GM18517 (cell line): ENCODE data around the gene TSPAN15.

ENCODE experiments used
- ATAC-seq: cut with Tn5 transposase; IDR thresholded peaks from one replicate; pipeline ENCODE4 v1.9.1; 2021; ENCODE audit warnings: mild to moderate bottlenecking, moderate library complexity; ENCODE audit not compliant: unreplicated experiment

Gene TSPAN15

DNA sequence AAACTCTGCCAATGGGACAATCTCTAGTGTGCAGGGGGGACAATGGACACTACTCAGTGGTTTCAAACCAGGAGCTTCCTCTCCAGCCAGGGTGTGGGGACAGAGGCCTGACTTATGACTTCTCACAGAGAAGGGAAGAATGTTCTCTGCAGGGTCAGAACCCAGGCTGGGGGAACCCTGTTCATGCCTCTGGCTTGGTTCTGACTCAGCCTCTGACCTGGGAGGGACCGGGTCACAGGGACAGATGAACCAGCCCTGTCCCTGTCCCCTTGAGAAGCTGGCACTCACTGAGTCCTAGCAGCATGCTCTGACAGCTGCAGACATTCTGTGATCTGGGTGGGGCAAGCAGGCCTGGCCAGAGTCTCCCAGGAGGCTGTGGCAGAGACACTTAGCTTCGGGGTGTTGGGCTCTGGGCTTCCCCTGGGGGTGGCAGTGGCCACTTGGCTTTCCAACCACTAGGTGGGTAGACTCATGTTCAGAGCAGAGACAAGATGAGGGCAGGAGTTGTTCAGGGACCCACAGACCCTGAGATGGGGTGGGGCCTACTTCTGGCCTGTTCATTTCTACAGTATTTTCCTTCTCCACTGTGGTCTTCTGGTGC is 13.6 kb downstream of the TSPAN15 start:
- no peak for ATAC-seq

DNA sequence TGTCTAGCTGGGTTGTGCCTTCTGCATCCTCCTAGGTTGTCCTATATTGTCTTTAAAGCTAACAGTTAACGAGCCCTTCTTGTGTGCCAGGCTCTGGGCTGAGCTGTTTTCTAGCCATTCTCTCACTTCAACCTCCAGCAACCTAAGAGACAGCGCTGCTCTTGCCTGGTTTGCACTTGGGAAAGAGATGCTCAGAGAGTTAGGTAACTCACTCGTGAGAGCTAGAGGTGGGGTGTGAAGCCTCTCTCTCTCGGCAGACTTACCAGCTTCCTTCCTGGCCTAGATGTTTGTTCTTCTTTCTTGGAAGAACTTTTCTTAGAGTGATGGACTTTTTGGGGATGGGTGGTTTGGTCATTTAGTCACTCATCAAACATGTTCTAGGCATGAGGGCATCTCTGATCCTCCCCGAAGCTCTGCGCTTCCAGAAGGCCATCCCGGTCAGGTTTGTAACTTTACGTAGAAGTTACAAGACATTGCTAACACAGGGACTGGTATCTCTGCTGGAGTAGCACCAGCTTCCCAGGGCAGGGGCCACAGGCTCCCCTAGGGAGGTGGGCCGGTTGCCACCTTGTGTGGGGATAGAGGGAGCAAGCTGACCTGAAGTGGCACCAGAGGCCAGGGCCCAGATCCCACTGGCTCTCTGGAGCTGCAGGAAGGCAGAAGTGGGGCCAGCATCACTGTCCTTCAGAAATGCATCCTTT is 14.3 kb downstream of the TSPAN15 start:
- ATAC-seq, result no peak

DNA sequence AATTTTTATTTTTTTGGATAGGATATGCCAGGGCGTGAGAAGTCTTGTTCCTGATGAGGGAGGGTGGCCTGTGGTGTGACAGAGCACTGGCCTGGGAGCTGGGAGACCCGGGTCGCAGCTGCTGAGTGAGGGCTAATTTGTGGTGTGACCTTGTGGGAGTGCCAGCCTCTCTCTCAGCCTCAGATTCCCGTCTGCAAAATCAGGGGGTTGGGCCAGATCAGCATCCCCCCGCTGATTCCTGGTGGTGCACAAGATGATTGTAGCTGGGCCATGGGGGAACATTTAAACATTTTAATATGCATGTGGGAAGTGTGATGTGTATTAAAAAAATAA is 14.9 kb downstream of the TSPAN15 start:
- no peak for ATAC-seq

DNA sequence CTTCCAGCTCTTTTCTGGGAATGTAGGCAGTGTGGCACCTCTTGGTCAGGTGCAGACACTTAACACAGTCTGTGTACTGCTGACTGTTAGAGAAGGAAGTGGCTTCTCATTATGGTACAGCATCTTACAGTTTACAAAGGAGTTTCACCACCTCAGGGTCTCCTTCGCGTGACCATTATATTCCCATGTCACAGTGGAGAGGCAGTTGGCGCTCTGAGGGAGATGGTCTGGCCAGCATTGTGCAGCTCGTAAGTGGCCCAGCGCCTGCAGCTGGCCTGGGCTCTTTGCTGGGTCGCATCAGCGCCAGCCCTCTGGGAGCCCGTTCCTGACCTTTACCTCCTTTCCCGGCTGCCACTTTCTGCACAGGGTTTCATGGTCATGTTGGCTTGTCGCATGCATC is 15.4 kb downstream of the TSPAN15 start:
- ATAC-seq, result no peak

DNA sequence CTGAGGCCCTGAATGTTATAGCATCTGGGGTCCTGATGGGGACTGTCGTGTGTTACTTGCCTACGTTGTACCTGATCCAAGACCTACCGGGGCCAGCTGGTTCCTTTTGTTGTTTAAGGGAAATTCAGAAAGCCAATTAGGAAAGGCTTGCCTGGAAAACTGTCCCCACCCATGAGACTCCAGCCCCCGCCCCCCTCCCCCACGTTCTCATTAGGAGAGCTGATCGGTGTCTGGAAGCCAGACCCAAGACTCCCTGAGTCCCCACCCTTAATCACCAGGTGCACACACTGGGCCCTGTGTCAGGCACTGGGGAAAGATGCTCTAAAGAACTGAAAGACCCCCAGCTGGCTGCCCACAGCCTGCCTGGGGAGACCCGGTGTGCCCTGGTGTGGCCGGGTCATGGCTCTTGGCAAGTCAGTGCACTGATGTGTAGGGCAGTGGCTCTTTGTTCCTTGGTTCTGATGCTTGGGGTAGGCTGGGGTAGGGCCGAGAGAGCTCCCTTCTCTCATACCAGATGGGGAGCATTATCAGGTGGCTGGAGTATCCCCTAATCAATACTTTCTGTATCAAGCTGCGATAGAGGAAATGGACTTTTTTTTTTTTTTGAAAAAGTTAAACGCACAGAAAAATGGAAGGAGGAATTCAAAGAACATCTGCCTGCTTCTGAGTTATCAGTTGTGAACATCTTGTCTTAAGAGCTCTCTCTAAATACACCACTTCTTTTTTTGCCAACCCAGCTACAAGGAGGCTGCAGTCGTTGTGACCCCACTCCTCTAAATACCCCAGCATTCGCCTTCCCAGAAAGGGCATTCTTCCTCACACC is 16.9 kb downstream of the TSPAN15 start:
- ATAC-seq, result no peak

DNA sequence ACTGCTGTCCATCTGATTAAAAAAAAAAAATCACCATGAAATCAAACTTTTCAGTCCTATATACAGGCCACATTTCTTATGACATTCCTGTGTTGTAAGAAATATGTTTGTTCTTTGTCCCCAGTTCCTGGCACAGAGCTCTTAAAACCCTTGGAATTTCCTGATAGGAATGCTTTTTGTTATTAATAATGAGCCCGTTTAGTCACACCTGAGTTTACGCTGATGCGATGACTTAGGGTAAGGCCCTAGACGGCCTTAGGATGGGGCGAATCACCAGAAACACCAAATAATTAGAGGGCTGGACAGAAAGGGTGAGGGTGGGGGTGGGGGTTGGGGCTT is 17.5 kb downstream of the TSPAN15 start:
- ATAC-seq, result no peak

DNA sequence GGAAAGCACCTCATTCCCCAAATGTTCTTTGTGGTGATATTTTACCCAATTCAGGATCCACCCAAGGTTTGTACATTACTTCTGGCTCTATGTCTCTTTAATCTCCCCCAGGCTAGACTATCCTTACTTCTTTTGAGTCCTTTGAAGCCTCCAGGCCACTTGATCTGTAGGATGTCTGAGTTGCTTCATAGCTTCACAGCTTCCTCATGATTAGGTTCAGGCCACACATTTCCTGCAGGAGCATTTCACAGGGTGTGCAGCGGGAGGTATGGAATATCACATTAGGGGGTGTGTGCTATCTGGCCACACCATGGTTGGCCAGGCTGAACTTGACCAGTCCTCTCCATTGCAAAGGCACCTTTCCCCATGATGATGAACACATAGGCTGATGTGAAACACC is 18.7 kb downstream of the TSPAN15 start:
- no peak for ATAC-seq

DNA sequence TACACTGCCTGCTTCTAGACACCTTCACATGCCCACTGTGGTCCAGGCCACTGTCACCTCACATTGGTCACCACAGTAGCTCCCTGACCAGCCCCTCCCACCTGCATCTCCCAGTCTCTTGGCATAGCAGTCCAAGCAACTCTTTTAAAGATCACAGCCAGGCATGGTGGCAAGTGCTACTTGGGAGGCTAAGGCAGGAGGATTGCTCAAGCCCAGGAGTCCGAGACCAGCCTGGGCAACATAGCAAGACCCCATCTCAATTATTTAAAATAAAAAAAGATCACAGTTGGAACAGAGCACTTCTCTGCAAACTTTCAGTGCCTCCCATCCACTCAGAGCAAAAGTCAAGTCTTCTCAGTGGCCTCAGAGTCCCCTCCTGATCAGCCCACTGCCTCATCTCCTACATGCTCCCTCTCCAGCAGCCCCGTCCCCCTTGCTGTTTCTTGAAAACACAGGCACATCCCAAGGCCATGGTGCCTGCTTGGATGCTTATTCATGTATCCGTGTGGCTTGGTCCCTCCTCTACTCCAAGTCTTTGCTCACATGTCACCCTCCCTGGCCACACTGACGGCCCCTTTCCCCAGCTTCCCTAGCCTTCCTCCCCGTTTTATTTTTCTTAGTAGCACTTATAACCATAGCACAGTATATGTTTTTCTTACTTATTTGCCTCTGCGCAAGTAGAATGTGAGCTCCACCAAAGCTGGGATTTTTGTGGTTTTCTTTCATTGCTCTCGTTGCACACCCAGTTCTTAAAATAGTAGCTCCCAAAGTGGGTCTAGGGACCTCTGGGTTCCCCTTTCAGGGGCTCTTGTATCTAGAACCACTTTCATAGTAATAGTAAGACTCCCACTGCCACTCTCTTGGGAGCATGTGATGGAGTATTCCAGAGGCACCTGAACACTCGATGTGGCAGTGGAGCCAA is 19.5 kb downstream of the TSPAN15 start:
- no peak for ATAC-seq

DNA sequence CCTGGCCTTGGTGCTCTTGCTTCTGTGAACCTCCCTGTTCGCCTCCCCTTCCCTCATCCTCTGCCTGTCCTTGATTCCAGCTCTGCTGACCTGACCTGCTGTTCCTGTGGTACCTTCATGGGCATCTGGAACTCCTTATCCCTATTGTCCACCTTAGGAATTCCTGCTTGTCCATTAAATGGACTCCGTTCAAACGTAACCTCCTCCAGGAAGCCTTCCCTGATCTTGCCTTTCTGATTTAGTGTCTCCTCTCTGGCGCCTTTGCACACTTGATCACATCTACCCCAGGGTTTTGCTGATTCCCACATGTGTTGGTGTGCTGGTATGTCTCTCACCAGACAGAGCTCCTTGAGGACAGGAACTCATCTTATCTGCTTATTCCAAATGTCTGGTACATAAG is 20.9 kb downstream of the TSPAN15 start:
- no peak for ATAC-seq

DNA sequence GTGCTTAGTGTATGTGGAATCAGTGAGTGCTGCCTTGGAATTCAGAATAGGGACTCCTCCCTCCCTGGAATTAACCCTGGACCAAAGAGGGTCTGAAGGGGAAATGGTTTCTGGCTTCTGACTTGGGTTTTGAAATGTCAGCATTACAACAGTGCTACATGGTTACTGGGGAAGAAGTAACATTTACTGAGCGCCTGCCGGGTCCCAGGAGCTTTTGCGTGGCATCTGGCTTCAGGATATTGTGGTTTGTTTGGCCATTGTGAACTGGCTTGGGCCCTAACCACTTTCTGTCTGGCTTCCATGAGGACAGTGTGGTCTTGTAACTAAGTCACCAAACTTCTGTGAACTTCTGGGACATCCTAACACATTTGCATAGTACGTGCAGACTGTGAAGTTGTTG is 21.3 kb downstream of the TSPAN15 start:
- ATAC-seq, result no peak

DNA sequence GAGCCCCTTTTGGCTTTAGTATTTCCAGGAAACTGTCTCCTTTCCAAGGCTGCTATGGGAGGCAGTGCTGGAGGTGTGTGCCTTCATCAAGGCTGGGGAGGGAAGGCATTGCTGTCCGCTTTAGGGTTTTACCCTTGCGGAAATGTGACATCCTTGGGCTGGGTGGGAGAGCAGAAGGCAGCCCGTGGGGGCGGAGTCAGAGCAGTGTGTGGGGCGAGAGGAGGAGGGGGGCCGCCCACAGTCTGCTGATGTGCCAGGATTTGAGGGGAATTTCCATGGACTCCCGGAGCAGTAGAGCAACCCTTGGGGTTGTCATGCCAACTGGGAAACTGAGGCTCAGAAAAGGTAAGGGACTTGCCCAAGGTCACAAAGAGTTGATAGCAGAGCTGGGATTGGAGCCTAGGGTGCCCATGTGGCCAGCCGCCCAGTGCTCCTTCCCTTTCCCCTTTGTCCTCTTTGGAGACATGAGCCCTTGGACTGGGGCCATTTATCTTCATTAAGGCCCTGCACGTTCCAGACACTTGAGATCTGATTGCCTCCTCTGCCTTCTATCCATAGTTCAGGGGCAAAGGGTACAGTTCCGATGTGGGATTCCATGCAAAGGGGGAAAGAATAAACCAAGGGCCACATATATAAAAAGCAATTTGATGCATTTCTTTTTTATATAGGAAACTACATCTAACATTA is 22.2 kb downstream of the TSPAN15 start:
- ATAC-seq, result no peak

DNA sequence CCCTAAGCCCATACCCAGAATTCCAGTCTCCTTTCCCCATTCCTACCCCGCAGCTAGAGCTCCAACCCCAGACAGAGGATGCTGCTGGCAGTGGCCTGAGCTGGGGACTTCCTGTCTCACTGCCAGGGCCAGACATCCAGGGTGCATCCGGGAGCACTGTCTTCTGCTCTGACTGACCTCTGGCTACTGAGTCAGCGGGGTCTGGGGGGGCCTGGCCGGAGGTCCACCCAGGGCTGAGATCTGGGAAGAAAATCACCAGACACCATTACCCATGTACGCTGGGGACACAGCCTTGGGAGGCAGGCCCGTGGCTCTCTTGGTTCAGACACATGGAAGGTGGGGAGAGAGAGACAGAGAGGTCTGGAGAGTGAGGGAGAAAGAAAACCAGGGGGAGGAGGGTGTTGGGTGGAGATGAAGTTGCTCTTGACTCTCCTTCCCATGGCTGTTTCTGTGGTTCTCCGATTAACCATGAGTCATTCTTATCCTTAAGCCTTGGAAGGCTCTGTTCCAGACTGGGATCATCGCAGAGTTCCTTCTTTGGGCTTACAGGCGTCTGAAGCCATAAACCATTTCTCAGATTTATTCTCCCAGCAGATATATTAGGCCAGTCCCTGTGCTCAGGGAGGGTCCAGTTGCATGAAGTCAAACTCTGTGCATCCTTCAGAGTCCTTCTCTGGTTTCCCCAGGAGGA is 23.6 kb downstream of the TSPAN15 start:
- no peak for ATAC-seq

DNA sequence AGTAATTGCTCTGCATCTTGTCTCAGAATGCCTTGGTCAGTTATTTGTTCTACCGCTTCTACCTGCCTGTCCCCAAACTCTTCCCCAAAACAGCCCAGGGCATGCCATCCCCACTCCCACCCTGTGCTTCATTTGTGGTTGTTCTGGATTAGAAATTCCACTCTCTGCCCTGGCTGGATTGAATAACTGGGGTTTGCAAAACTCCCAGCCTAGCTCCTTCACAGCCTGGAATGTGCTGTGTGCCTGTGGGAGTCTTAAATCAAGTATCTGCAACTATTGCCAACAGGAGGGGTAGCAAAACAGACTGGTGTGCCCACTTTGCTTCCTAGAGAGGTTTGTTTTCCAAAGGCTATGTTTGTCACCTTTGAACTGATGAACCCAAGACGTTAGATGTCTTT is 24.2 kb downstream of the TSPAN15 start:
- ATAC-seq, result no peak

DNA sequence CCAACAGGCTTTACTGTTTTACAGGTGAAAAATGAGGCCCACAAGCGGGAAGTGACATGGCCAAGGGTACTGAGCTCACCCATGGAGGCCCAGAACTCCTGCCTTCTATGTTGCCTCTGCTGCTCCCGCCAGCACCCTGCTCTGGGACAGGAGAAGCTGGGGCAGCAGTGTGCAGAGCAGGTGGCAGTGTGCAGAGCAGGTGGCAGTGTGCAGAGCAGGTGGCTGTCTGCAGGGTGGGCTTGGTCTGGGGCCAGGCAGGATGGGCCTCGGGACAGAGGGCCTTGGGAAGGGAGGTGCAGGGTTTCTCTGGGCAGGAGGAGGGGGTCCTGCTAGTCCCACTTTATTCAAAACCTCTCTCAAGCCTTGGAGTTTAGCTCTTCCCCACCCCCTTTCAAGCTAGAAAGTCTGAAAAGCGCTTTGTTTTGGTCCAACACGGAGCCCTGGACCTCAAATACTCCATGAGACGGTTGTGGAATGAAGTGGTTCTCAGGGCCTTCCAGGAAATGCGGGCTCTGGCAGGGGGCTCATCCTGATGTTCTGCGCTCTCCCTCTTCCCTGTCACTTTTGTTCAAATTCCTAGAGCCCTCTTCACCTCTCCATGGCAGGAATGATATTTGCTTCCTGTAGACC is 26.8 kb downstream of the TSPAN15 start:
- ATAC-seq, result no peak

DNA sequence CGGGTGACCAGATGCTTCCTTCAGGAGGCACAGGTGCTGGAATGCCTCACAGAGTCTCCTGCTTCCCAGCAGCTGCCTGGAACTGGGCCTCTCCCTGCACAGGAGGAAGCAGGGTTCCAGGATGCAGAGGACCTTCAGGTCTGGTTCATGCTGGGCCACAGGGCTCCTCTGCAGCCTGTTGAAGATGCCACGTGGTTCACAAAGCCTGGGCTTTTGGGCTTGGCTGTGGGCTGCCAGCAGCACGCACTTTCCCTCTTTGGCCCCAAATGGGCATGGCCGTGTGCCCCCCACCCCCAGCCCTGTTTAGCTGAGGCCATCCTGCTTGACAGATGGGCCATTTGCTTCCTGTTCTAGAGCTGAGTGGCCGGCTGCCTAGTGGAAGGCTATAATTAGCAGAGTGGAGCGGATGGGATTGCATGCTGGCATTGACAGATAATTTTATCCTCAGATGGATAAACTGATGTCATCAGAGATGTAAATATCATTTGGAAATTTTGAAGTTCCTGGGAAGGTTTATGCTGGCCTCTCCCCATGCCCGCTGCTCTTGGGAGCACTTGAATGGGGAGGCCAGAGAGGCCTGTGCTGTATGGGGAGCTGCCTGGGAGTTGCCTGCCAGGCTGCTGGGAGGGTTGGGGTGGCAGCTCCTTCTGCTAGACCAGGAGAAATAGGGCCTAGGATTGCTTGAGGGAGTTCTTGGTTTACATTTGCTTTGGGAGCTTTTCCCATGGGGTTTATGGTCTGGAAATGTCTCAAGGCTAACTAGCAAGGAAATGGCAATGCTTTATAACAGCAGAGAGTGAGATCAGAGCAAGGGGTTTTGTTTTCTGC is 28.2 kb downstream of the TSPAN15 start:
- ATAC-seq, result no peak

DNA sequence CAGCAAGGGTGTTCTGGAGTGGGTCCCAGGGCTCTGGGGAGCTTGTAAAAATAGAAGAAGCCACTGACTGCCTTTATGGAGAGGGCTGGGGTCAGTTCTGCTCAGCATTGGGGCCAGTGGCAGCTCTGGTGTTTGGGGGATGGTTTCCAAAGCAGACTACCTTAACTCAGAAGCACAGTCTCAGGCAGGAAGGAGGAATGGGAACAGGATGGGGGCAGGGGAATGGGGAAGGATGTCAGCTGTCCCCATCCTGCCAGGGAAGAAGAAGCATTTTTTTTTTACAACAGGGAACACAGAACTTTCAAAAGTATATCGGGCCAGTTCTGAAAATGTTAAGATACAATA is 28.8 kb downstream of the TSPAN15 start:
- ATAC-seq, result no peak

DNA sequence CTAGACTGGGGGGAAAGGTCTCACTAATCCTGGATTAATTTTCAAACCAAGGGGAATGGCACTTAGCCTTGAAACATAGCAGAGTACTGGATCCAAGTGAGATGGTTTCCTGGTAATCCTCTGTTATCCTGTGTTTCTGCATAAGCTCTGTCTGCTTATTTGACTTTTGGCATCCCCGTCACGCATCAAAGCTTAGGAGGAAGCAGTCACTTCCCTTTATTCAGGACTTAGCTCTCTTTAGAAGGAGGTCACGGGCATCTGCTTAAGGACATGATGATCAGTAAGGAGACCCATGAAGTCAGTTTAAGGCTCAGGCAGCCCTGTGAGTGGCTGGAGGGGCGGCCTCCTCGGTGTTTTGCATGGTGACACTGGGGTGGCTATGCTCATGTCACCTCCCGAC is 30.0 kb downstream of the TSPAN15 start:
- no peak for ATAC-seq

DNA sequence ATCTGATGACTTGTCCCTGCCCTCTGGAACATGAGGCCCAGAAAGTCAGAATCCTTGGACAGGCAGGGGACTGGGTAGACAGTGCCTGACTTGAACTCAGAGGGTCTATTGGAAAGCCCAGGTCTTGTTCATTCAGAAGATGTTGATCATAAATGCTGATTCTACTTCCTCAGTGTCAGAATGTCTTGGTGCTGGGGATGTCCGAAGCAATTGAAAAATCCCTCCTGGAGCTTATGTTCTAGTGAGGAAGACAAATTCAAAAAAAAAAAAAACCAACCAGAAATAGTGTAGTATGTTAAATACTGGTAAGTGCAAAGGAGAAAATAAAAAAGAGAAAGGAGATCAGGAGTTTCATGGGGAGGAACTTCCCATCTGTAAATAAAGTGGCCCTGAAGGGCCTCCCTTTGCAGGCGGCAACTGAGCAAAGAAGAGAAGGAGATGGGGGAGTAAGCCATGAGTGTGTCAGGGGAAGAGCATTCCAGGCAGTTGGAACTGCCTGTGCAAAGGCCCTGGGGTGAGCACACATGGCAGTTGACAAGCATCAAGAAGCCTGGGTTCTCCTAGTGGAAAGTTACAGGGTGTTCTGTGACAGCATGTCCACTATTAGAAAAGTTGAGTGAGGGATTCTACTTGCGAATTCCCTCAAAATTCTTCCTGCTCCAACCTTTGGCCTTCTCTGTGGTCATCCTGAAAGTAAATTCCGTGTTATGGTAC is 30.7 kb downstream of the TSPAN15 start:
- no peak for ATAC-seq
